GM21423 (cell line): ENCODE data around the gene DMAC1.

Source experiments
- ATAC-seq: cut with Tn5 transposase; IDR thresholded peaks from one replicate; pipeline ENCODE4 v1.9.1; 2021; ENCODE audit warnings: mild to moderate bottlenecking, moderate library complexity; ENCODE audit not compliant: unreplicated experiment

Gene DMAC1

GRCh38 chr9:7783635-7784063 lies 15.9 kb downstream of the DMAC1 start:
- ATAC-seq = no peak

DNA sequence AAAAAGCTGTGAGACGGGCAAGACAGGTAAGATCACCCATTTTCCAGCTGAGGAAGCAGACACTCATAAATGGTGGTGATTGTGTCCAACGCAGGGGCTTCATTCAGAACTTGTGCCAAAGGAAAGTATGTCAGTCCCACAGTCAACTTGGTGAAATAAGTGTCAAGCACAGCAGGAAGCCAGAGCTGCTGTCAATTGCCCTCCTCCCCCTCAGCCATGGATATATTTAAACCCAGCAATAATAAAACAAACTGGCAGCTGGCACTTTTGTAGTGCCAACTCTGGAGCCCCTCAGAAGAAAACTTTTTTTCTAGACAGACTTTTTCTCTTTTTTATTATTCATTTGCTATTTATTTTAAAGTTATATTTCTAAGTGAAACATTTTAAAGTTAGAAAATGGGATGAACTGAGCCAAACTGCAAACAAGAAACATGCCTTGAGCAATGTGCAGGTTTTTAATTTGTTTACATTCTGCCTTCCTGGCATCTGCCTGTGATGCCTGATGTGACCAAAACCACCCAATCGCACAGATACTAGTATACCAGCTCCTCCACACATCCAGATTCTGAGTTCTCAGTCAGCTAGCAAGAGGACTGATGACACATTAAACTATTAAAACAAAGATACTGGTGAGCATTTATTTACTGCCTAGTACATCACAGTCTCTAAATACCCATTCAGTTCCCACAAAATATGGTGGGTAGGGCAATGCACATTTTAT lies 17.0 kb downstream of the DMAC1 start:
- no peak for ATAC-seq

GRCh38 chr9:7780261-7780988 lies 19.2 kb downstream of the DMAC1 start:
- ATAC-seq = no peak

GRCh38 chr9:7778851-7779600 lies 20.6 kb downstream of the DMAC1 start:
- no peak for ATAC-seq

- ATAC-seq = no peak
Measured at GRCh38 chr9:7777771-7778170, 21.8 kb downstream of the DMAC1 start.

- no peak for ATAC-seq
Measured at GRCh38 chr9:7770111-7770510, 29.5 kb downstream of the DMAC1 start.

GRCh38 chr9:7762600-7762999 lies 37.0 kb downstream of the DMAC1 start:
- ATAC-seq = no peak

GRCh38 chr9:7760014-7760415 lies 39.6 kb downstream of the DMAC1 start:
- no peak for ATAC-seq

DNA sequence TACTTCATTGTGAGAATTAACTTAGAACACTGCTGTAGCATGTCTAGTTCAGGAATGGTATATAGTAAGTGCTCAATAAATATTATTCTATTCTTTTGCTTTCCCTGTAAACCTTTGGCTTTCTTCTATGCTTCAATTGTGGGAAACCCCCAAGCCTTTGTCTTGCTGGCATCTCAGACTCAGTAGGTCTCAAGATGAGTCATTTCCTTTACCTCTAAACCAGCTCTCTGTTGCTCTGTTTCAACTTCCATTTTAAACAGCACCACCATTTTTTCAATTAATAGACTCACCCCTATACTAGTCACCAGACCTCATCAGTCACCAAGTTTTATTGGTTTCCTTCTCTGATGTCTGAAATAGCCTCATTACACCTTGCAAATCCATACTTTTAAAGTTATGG lies 43.5 kb downstream of the DMAC1 start:
- ATAC-seq = peak; percentile 99

DNA sequence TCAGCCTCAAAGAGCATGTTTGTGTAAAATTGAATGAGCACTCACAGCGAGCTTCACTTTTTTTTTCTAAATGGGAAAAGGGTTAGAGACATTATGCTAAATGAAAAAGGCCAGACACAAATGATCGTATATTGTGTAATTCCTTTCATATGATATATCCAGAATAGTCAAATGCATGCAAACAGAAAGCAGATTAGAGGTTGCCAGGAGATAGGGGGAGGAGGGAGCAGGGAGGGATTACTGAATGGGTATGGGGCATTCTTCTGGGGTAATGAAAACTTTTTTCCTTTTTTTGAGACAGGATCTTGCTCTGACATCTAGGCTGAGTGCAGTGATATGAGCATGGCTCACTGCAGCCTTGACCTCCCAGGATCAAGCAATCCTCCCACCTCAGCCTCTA lies 47.1 kb downstream of the DMAC1 start:
- ATAC-seq = no peak
